Kidney capillary endothelial cell (primary cell): ENCODE measurements around the gene FNDC3B.

Source experiments
- DNase-seq: peaks from one replicate; pipeline ENCODE4 v3.0.0-alpha.2; 2018; ENCODE audit warnings: low spot score

Gene FNDC3B

DNA sequence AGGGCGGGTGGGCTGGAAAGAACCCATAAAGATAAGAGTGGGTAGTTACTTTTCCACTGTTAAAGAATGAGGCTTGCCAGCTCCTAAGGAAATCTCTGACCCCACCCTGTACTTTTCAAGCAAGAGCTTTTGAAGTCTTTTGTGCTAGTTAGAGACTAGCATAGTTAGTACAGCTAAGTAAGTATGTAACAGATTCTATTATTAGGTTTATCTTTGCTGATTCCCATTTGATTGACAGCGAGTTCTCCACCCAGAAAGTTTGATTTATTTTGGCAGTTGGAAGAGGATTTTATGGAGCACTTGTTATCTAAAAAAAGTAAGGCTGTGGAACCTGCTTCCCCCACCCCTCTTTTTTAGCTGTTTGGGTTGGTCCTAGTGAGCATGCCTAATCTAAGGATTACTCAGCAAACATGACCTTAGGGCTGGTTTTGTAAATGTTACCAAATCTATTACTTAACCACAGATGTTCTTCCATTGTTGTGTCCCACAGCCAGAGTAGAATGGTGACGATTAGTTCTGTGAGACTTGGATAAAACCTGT, 57.6 kb downstream of the FNDC3B start:
- no peak for DNase-seq

- DNase-seq, result no peak
These were observed 58.2 kb downstream of the FNDC3B start for GRCh38 chr3:172097585-172097984.

- DNase-seq, result no peak
These were observed 59.5 kb downstream of the FNDC3B start for GRCh38 chr3:172098698-172099494.

- no peak for DNase-seq
These were observed 60.1 kb downstream of the FNDC3B start for GRCh38 chr3:172099495-172099808.

- DNase-seq, result no peak
These were observed 61.1 kb downstream of the FNDC3B start for GRCh38 chr3:172100482-172100881.

GRCh38 chr3:172101107-172101506, 61.7 kb downstream of the FNDC3B start:
- no peak for DNase-seq

DNA sequence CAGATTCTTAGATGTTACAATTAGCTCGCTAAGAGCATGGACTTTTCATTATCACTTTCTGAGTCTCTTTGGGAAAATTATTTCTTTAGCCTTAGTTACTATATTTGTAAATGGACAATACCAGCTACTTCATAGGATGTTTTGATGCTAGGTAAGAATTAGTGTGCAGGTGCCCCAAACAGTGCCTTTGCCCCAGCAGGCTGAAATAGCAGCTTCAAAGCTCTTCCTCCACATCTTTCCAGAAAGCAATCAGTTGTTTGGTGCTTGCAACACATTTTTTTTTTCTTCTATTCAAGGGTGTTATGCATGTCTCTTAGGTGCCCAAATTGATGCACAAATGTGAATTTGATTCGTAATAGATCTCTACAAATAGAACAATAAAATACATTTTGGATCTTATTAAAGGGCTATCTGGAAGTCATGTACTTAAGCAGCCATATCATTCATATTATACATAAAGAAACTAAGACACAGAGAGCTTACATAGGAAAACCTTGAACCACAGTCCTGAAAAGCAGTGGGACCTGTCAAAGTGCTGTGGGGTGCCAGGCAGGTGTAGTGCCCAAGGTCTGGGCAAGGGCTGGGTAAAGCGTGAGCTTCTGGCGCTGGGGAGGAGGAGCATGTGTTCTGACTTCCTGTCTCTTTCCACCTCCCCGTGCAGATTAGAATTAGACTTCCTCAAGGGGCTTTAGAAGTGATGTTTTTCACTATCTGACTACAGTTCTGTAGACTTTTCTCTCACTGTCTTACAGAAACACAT, 62.9 kb downstream of the FNDC3B start:
- DNase-seq, result no peak

DNA sequence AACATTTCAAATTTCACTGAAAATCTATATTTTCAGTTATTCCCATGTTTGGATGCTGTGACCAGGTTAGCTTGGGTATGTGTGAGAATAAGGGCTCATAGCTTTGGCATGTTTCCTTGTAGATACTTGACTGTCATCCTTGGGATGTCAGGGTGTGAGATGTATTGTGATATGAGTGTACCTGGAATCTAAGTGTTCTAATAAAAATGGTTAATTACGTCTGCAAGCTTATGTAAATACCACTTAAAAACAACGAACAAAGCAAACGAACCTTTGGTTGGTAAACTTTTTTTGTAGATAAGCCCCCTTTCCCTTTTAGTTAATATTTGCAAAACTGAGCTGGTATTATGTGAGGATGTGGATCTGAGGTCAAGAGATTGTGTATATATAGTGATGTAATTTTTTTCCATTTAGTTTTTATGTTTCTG, 63.5 kb downstream of the FNDC3B start:
- no peak for DNase-seq

GRCh38 chr3:172103724-172104123, 64.3 kb downstream of the FNDC3B start:
- DNase-seq, result no peak

DNA sequence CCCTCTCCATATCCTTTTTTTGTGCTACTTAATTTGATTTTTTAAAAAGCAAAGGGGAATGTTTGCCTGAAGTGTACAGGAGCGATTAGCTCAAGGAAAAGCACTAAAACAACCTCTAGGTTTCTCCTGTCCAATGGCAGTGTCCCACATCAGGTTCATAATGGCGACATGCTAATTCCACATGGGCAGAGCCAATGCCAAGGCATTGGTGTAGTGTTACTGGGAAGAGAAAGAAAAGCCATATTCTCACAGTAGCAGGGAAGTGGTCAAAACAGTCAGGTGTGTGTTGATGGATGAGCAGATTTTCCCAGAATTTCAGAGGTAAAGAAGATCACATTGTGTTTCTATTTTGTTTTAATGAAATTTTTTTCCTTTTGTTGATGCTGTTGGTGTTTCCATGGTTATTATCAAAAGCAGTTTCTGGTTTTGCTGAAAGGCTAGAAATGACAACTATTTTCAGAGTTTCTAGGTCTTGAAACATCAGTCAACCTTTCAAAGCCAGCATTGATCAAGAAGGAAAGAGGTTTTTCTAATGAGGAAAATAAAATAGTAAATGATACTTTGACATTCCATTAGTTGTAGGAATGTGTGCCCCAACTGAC, 65.2 kb downstream of the FNDC3B start:
- DNase-seq, result no peak

DNA sequence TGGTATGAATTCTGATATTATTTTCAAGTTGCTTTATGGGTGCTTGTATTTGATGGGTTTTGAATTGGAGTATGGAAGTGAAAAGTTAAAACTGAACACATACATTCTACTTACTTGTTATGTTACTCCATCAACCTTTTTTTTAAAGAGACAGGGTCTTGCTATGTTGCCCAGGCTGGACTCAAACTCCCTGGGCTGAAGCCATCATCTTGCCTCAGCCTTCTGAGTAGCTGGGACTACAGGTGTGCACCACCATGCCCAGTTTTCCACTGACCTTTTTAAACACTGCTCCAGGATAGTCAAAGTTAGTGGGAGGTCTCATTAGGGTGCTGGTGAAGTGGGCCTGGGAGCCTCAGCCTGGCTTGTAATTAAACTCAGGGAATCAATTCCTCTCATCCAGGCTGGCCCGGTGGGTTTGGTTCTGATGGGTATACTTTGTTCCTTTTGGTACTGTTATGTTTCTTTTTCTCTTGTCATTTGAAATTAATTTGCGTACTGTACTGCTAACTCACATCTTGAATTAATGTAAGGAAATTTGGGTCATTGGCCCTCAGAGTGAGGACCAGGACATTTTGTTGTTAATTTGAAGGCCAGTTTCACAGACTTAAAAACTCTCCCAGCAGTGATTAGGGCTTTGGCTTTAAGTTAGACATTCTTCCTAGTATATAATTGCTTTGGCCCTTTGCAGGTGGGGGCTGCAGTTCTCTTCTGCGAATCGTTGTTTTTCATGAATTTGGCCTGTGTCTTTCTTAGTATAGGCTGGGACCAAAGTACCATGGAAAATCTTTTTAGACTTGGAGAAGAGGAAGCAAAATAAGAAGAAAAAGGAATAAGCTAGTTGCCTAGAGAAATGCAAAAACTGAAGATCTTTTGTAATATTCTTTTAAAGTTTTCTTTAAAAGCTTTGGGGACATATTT, 66.9 kb downstream of the FNDC3B start:
- DNase-seq, result no peak

DNA sequence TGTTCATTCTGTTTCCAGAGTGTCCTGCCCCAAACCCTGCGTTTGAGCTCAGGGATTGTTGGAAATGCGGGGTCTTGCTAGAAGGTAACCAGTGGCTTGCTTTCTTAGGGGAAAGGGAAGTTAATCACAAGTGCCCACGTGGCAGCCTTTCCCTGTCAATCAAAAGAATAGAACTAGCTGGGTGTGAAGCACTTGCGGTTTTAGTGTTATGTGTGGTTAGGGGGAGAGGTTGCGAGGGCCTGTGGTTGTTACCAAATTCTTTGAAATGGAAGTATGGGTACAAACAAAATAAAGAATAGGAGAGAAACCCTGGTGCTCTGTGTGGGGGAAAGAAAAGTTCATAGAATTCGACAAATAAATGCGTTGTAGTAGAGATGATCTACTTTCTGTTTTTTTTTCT, 67.6 kb downstream of the FNDC3B start:
- DNase-seq, result no peak

DNA sequence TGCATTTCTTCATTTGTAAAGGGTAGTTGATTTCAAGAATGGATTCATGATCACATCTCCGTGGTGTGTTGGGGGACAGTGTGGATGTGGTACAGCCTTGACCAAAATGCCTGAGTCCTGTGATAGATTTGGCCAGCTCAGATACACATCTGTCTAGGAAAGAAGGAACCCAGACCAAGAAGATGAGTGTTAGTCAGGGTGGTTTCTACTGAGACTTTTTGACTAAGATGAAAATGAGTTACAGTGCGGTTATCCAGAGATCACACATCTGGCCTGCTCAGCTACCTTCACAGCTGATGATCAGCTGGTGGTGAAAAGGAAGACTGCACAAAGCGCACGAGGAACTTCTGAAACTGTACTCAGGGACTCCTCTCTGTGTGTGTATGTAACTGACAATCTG, 68.0 kb downstream of the FNDC3B start:
- no peak for DNase-seq

- DNase-seq, result no peak
These were observed 70.9 kb downstream of the FNDC3B start for GRCh38 chr3:172110127-172110779.

DNA sequence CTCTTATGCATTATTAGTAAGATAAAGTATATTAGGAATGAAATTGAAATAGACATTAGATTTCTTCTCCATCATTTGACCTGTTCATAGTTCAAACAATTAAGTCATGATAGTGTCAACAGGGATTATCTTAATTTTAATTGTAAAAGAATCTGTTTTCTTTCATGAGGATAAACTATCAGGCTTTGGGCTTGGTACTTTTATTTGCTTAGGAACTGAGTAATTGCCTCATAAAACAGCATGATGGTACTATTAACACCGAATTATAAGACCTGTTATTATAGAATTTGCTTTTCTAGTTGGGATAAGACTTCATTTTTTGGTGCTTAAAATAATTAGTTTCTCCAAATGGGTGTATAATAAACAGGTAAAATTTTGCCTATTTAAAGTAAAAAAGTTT, 71.8 kb downstream of the FNDC3B start:
- DNase-seq, result no peak

DNA sequence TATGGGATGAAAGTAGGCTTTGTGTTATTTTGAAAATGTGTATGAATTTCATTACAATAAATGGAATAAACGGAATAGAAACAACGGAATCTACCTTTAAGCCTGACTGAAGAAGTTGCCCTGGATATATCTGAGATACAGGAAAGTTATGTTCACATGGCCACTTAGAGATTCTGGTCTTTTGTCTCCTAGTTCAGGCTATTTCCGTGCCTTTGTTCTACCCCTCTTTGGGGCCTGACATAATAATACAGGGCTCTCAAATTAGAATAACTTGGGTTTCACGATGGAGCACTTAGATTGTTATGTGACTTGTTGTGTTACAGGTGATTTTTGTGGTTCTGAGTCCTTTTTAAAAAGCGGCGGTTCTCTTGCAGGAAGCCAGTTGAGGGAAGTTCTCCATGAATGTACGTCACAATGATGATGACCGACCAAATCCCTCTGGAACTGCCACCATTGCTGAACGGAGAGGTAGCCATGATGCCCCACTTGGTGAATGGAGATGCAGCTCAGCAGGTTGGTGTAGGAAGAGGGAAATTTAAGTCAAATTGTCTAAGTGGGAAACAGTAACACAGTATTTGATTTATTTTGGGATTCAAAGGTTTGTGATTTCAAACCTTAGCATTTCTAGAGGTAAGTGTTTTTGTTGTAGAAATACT, 72.8 kb downstream of the FNDC3B start:
- no peak for DNase-seq

- no peak for DNase-seq
These were observed 73.3 kb downstream of the FNDC3B start for GRCh38 chr3:172112734-172113120.

DNA sequence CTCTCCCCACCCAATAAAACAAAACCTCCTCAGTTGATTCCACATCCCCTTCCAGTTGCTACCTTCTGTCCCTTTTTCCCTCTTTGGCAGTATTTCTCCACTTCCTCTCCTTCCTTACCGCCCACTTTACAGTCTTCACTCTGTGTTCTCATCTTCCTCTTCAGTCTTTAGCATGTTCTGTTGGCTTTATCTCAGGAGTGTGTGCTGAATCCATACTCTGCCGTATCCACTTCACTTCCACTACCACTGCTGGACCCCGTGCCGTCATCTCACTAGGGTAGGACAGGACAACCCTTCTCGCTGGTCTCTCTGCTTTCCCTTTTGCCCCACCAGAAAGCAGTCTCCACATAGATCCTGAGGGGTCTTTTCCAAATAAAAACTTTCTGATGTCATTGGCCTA, 74.3 kb downstream of the FNDC3B start:
- no peak for DNase-seq

DNA sequence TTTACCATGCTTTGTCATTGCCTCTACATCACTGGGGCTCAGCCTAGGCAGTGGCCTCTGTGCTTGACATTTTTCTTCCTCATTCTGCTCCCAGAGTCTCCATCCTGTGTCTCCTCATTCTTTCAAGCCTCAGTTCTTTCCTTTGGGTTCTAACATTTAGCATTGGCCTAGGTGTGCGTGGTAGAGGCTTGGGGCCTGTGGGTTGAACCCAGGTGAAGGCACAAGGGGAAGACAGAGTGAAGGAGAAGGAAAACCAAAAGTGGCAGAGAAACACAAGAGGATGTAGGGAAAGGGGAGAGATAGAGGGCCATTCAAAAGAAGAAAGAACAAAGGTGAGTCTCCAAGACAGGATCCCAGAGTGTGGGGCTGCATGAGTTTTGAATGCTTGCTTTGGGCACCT, 75.7 kb downstream of the FNDC3B start:
- no peak for DNase-seq

DNA sequence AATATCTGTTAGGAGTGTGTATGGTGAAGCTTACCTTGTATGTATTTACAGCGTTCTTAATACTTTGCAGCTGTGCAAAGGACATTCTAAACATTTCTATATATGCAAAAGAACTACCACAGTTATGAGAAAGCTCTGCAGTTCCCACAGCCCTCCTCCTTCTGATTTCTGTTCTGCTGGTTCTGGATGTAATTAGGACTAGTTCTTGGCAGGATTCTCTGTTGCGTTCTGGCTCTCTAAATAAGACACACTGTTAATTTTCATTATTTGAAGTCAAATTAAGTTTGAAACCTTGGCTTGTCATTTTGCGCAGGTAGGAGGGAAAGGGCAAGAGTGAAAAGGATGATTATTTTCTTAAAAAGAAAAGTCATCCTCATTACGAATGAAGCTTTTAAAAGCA, 76.4 kb downstream of the FNDC3B start:
- DNase-seq, result no peak

GRCh38 chr3:172118019-172118418, 78.6 kb downstream of the FNDC3B start:
- DNase-seq, result no peak
